Measurements from ENCODE around the gene CHURC1. TPM values are rescaled to one million over a fixed set of nuclear protein-coding genes. Genes with fewer than 3 reads are reported as not detected.

Gene CHURC1
- total and polyA plus RNA-seq, 2 experiments from 2014 or later = 28.9 to 107 TPM

DNA sequence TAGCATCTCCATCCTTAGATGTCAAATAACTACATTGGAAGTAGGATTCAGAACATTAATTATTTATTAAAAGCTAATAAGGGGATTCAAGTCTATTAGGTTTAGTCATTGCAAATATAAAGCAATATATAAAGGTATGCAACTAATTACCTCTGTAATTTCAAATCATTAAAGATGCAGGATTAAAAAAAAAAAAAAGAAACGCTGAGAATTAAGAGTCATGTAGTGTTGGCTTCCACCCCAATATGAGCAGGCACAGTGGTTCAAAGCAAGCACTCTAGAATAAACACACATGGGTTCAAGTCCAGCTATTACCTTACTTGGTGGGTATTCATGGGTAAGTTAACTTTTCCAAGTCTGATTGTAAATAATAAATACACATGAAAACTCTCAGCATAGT, 45.4 kb upstream of the CHURC1 start:
- no peak overlapping the region for H3K27ac ChIP-seq
- TF ChIP-seq, protein P1, sequence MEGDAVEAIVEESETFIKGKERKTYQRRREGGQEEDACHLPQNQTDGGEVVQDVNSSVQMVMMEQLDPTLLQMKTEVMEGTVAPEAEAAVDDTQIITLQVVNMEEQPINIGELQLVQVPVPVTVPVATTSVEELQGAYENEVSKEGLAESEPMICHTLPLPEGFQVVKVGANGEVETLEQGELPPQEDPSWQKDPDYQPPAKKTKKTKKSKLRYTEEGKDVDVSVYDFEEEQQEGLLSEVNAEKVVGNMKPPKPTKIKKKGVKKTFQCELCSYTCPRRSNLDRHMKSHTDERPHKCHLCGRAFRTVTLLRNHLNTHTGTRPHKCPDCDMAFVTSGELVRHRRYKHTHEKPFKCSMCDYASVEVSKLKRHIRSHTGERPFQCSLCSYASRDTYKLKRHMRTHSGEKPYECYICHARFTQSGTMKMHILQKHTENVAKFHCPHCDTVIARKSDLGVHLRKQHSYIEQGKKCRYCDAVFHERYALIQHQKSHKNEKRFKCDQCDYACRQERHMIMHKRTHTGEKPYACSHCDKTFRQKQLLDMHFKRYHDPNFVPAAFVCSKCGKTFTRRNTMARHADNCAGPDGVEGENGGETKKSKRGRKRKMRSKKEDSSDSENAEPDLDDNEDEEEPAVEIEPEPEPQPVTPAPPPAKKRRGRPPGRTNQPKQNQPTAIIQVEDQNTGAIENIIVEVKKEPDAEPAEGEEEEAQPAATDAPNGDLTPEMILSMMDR (IDR thresholded peaks at IDR 0.05; ENCODE audit: low read depth, low read length) = no peak
- H3K36me3 ChIP-seq = no peaks in the 10 kb centered on the region
- peaks cover 3% of the 10 kb centered on the region for H3K4me1 ChIP-seq (ENCODE audit: low read depth)
- H3K9me3 ChIP-seq (ENCODE audit: low read depth) = no peaks in the 10 kb centered on the region
- no peak for DNase-seq (ENCODE audit: low read depth in 1 of 2, low spot score in 1 of 2)
- H3K27me3 ChIP-seq = no peaks in the 10 kb centered on the region
- no peak overlapping the region for H3K4me3 ChIP-seq

DNA sequence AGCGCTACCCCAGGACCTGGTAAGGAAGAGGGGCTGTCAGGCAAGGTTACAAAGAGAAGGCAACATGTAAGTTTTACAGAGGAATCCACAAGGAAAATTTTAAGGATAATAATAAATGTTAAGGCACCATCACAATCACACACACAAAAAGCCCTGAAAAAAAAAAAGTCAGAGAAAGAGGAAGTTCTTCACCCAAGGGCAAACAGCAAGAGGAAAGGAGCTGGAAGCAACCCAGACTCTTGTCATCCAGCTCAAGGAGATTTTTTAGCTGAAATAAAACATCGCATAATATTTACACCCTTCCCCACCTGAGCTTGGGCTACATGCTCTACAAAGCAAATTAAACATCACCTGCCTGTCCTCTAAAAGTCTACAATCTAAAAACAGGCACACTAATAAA, 44.1 kb upstream of the CHURC1 start:
- Histone ChIP-seq H3K4me3 (no peak overlapping the region), H3K4me1 (ENCODE audit: low read depth) (peaks cover 3% of the 10 kb centered on the region), H3K9me3 (ENCODE audit: low read depth) (no peaks in the 10 kb centered on the region), H3K27me3 (peaks cover 6% of the 10 kb centered on the region), H3K36me3 (no peaks in the 10 kb centered on the region), H3K27ac (no peak overlapping the region)
- TF ChIP-seq, protein P1 (IDR thresholded peaks at IDR 0.05; ENCODE audit: low read depth, low read length) = no peak
- no peak for DNase-seq (ENCODE audit: low read depth in 1 of 2, low spot score in 1 of 2)

DNA sequence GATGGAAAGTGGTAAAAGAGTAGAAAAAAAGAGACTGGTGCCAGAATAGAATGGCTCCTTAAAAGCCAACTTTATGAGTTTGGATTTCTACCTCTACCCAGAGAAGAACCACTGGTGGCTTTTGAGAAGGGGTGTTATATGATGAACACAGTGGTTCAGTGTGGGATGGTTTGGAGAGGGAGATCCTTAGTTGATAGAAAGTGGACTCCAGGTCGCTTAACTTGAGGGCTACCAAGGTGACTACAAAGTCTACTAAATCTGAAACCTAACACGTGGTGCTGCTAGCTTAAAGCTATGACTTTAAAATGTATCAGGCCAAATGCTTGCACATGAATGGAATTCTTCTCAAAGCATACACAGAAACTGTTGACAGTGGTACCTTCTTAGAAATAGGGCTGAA, 42.9 kb upstream of the CHURC1 start:
- peaks cover 3% of the 10 kb centered on the region for H3K4me1 ChIP-seq (ENCODE audit: low read depth)
- H3K27ac ChIP-seq = no peak overlapping the region
- DNase-seq (ENCODE audit: low read depth in 1 of 2, low spot score in 1 of 2) = no peak
- H3K36me3 ChIP-seq = no peaks in the 10 kb centered on the region
- no peak overlapping the region for H3K4me3 ChIP-seq
- no peaks in the 10 kb centered on the region for H3K9me3 ChIP-seq (ENCODE audit: low read depth)
- TF ChIP-seq, protein P1 (IDR thresholded peaks at IDR 0.05; ENCODE audit: low read depth, low read length) = no peak
- H3K27me3 ChIP-seq = peaks cover 16% of the 10 kb centered on the region

DNA sequence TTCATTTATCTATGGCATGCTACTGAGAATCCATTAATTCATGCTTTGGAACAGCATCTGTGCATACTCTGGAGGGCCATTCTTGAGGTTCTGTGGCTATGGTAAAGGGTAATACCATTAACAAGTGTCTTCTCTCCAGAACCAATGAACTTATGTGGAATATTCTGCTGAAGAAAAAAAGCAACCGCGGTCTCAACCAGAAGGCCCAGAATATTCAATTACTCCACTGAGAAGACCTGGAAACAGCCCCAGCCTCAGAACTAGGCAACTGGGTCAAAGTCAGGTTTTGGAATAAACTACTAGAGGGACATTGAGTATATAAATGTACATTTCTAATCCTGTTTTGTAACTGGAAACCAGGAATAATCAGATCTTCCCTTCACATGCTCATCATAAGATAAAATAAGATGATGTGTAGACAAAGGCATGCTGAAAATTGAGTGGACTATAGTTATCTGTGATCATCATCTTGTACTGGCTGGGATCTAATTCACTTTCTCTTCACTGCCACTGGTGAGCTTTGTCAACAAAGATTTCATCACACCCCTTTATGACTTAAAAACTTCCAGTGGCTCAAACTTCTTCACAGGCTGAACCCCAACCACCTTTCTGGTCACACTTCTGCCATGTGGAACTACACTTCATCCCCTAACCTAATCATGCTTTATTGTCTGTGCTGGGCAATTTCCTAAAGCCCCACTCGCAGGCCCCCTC, 40.6 kb upstream of the CHURC1 start:
- Histone ChIP-seq H3K4me3 (no peak overlapping the region), H3K27ac (no peak overlapping the region), H3K9me3 (ENCODE audit: low read depth) (no peaks in the 10 kb centered on the region), H3K36me3 (no peaks in the 10 kb centered on the region), H3K27me3 (peaks cover 39% of the 10 kb centered on the region), H3K4me1 (ENCODE audit: low read depth) (no peaks in the 10 kb centered on the region)
- no peak for DNase-seq (ENCODE audit: low read depth in 1 of 2, low spot score in 1 of 2)
- TF ChIP-seq, protein P1 (IDR thresholded peaks at IDR 0.05; ENCODE audit: low read depth, low read length) = no peak

DNA sequence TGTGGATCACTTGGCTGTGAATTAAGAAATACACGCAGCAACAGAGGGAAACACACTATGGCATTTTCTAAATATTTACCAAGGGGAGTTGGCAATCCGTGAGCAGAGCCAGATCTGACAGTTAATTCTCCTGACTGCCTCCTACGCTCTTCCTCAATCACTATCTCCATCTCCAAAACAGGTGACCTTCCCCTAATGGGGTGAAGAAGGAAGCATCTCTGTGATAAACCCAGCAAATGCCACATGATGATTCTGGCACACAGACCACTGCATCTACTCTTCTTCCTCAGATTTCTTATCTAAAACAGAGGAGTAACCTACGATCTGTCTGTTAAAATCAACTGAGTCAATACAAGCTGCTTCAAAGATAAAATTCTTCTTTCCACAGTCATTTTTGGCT, 38.9 kb upstream of the CHURC1 start:
- Histone ChIP-seq H3K36me3 (no peaks in the 10 kb centered on the region), H3K27me3 (peaks cover 48% of the 10 kb centered on the region), H3K27ac (no peak overlapping the region), H3K4me3 (no peak overlapping the region), H3K4me1 (ENCODE audit: low read depth) (no peaks in the 10 kb centered on the region), H3K9me3 (ENCODE audit: low read depth) (no peaks in the 10 kb centered on the region)
- DNase-seq (ENCODE audit: low read depth in 1 of 2, low spot score in 1 of 2) = no peak
- TF ChIP-seq, protein P1 (IDR thresholded peaks at IDR 0.05; ENCODE audit: low read depth, low read length) = no peak

Measured in cardiac muscle cell (in vitro differentiated cells and primary cell).